GM21381 (cell line): ENCODE measurements around the gene FAAH2.
"Not testable (repeated sequence)": the region's sequence is repeated elsewhere in the genome, so short reads cannot be mapped to it uniquely, and the experiment has no call there.

Experiments
- ATAC-seq: cut with Tn5 transposase; IDR thresholded peaks from one replicate; pipeline ENCODE4 v1.9.1; 2021; ENCODE audit warnings: mild to moderate bottlenecking, moderate library complexity; ENCODE audit not compliant: unreplicated experiment

The FAAH2 gene

GRCh38 chrX:57286507-57287251 lies at the start of gene FAAH2:
FAAH2 (plus strand) TSS chrX:57286706; CDS start chrX:57286826, 120 bp downstream.
- ATAC-seq: peak; percentile 96

- no peak for ATAC-seq
Measured at GRCh38 chrX:57241967-57242366, 44.5 kb upstream of the FAAH2 start.

DNA sequence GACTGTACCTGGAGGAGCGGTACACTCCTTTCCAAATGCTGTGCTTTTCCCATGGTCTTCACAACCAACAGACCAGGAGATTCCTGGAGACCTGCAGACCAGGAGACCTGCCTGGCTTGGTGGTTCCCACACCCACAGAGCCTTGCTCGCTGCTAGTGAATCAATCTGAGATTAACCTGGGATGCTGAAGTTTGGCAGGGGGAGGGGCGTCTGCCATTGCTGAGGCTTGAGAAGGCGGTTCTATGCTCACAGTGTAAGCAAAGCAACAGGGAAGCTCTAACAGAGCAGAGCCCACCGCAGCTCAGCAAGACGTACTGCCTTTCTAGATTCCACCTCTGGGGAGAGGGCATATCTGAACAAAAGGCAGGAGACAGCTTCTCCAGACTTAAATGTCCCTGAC lies 34.5 kb upstream of the FAAH2 start:
- ATAC-seq: no peak

DNA sequence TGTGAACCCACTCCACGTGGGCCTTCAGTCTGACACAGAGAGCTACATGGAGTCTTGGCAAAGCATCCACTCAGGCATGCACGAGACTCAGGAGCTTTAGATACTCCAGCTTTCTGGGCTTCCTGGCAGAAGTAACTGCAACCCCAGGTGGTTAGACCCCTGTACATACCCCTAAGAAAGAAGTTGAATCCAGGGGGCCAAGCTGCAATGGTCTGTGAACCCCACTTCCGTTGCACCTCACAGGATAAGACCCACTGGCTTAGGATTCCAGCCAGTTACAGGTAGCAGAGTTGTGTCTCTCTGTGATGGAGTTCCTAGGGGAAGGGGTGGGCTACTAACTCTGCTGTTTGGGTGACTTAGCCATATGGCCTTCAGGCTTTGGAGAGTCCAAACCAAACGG lies 21.4 kb upstream of the FAAH2 start:
- no peak for ATAC-seq

DNA sequence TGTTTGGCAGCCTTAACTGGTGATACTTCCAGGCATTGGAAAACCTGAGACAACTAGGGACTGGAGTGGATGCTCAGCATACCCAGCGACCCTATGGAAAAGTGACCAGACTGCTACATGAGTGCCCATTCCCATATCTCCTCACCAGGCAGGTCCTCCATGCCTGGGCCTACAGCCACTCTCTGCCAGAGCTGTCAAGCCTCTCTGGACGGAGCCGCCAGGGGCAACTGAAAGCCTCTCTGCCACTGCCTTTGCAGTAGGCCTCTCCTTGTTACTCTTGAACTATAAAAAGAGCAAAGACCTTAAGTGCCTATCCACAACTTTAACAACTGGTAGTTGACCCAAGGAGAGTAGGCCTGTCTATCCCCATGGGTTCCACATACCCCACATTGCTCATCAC lies 20.2 kb upstream of the FAAH2 start:
- ATAC-seq: no peak

GRCh38 chrX:57266871-57267270 lies 19.6 kb upstream of the FAAH2 start:
- no peak for ATAC-seq

DNA sequence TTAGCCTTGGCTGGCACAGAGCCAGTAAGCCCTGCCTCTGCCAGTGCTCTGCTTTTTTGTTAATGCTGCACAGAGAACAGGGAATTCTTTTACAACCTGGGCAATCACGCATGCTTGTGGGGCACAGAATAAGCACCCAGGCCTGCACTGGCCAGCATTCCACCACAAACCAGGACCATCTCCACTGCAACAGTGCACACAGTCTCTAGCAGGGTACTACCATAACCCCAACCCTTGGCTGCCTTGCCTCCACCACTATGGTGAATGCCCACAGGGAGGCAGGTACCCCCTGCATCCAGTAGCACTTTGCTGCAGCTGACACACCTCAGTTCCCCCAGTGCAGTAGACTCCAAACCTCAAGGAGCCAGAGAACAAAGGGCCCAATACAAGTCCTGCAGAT lies 19.2 kb upstream of the FAAH2 start:
- ATAC-seq: no peak

GRCh38 chrX:57270980-57271379 lies 15.5 kb upstream of the FAAH2 start:
- ATAC-seq: no peak

DNA sequence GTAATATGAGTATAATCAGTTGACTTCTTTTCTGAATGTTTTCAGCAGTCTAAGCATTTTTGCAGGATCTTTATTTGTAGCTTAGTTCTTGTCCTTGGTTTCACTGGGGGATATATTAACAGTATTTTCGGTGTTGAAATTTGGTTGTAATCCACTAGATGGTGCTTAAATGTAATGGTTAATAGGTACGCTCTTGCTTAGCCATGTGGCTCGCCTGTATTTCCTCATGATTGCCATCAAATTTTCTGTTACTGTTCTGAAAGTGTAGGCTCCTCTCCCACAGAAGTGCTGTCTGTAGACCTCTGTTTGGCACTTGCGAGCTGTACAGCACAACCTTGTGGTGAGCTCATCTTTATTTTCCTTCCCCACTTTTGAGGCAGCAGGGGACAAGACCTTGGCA lies 3.9 kb upstream of the FAAH2 start:
- no peak for ATAC-seq

GRCh38 chrX:57285001-57285400 lies 1.5 kb upstream of the FAAH2 start:
- ATAC-seq: no peak

- ATAC-seq: no peak
Measured at GRCh38 chrX:57289089-57289488, 2.6 kb downstream of the FAAH2 start.

- ATAC-seq: no peak
Measured at GRCh38 chrX:57294961-57295360, 8.5 kb downstream of the FAAH2 start.

- ATAC-seq: not testable (repeated sequence)
Measured at GRCh38 chrX:57295679-57296078, 9.2 kb downstream of the FAAH2 start.

DNA sequence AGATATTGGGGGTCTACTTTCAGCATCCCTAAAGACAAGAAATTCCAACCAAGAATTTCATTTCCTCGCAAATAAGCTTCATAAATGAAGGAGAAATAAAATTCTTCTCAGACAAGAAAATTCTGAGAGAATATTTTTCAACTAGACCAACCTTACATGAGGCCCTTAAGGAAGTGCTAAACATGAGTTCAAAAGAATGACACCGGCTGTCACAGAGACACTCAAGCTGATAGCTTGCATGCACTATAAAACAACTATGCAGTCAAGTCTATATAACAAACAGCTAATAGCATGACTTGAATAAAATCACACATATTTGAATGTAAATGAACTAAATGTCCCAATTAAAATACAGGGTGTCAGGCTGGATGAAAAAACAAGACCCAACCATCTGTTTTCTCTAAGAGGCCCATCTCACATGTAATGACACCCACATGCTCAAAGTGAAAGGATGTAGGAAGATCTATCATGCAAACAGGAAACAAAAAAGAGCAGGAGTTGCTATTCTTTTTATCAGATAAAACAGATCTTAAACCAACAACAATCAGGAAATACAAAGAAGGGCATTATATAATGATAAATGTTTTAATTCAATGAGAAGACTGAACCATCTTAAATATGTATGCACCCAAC lies 27.2 kb downstream of the FAAH2 start:
- no peak for ATAC-seq

DNA sequence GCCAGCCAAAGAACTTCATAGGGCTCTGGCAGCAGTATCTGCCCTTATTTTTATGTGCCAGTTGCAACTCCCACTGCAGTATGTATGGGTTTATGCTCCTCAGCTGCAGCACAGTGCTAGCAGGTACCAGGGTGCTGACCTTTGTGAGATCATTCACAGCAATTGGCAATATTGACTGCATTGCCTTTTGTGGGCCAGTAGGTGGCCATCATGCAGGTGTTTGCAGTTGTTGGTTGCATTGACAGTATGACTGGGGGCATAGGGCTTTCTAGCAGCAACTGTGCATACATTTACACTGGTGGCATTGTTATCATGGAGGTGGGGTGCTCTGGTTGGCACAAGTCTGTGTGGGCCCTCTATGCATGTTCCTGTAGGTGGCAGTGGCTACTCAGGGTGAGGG lies 42.5 kb downstream of the FAAH2 start:
- ATAC-seq: no peak

DNA sequence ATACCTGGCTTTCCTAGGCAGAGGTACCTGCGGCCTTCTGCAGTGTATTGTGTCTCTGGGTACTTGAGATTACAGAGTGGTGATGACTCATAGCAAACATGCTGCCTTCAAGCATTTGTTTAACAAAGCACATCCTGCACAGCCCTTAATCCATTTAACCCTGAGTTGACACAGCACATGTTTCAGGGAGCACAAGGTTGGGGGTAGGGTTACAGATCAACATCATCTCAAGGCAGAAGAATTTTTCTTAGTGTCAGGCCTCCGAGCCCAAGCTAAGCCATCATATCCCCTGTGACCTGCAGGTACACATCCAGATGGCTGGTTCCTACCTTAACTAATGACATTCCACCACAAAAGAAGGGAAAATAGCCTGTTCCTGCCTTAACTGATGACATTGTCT lies 49.3 kb downstream of the FAAH2 start:
- not testable (repeated sequence) for ATAC-seq

DNA sequence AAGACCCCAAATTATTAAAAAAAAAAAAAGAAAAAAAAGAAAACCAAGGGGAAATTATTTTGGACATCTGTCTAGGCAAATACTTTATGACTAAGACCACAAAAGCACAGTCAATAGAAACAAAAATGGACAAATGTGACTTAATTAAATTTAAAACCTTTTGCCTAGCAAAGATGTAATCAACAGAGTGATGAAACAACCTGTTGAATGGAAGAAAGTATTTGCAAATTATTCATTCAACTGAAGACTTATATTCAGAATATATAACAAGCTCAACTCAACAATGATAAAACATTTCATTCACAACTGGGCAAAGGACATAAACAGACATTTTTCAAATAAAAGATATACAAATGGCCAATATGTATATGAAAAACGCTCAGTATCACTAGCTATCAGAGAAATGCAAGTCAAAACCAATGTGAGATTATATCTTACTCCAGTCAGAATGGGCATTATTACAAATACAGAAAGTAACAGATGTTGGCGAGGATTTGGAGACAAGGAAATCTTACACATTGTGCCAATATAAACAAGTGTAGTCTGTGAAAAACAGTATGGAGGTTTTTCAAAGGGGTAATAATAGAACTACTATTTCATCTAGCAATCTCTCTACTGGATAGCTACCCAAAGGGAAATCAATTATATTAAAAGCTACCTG lies 67.1 kb downstream of the FAAH2 start:
- ATAC-seq: no peak

- no peak for ATAC-seq
Measured at GRCh38 chrX:57364145-57364544, 77.6 kb downstream of the FAAH2 start.

DNA sequence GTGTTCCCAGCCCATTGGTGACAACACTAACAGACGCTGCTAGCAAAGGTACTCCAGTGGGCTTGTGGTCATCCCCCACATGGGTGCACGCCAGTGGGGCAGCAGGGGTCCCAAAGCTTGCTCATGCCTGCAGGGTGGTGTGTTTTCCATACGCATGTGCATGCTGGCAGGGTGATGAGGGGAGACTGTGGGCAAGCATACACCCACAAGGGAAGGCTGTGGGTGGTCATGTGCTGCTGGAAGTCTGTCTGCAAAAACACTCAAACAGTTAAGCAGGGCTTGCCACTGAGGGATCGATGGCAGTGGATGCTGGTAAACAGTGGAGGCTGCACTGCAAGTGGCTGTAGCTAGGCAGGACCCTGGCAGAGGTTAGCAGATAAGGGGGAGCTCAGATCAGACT lies 79.9 kb downstream of the FAAH2 start:
- ATAC-seq: no peak

GRCh38 chrX:57367649-57368048 lies 81.1 kb downstream of the FAAH2 start:
- no peak for ATAC-seq

DNA sequence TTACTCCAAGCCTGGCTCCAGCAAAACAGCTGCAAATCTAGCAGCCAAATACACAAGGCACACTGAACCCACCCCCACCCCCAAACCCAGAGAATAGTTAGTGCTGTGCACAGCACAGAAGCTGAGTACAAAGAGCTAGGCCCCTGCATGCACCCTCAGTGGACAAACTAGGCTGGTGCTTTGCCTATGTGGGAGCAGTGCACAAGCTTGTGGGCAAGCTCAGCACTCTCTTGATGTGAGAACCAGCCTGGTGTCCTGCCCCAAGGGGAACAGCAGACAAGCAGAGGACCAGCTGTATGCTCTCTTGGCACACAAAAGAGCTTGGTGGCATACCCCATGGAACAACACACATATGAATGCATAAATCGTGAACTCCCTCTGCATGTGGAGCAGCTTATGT lies 81.7 kb downstream of the FAAH2 start:
- no peak for ATAC-seq

DNA sequence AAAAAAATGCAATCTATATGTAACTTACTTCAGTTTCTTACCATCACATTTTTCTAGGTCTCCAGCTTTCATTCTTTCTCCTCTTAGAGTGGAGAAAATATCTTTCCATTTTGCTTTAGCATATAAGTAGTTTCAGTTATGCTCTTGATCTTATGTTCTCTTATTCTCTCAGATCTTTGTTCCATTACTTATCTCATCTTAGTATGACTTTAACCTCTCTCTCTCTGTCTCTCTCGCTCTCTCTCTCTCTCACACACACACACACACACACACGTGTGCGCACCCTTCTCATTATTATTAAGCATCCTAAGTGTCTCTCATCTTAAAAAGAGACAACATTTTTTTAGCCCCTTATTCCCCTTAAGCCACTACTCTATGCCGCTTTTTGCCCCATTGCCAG lies 92.8 kb downstream of the FAAH2 start:
- no peak for ATAC-seq
